AG09319 (cell line): Measurements from ENCODE around the gene XYLT2.

Source experiments
- DNase-seq: peaks from one replicate; pipeline ENCODE4 v3.0.0-alpha.2; 2010; ENCODE audit warnings: low read depth; ENCODE audit errors: extremely low read depth
- TF ChIP-seq, protein P1 (sequence below): IDR thresholded peaks from 2 replicates; pipeline ENCODE4 v1.5.1; 2011; ENCODE audit warnings: low read depth, mild to moderate bottlenecking, inconsistent platforms, low read length, moderate library complexity

Gene XYLT2

GRCh38 chr17:50361561-50362480 is 15.9 kb downstream of the XYLT2 start:
- DNase-seq: peak; percentile 35
- TF ChIP-seq, protein P1, sequence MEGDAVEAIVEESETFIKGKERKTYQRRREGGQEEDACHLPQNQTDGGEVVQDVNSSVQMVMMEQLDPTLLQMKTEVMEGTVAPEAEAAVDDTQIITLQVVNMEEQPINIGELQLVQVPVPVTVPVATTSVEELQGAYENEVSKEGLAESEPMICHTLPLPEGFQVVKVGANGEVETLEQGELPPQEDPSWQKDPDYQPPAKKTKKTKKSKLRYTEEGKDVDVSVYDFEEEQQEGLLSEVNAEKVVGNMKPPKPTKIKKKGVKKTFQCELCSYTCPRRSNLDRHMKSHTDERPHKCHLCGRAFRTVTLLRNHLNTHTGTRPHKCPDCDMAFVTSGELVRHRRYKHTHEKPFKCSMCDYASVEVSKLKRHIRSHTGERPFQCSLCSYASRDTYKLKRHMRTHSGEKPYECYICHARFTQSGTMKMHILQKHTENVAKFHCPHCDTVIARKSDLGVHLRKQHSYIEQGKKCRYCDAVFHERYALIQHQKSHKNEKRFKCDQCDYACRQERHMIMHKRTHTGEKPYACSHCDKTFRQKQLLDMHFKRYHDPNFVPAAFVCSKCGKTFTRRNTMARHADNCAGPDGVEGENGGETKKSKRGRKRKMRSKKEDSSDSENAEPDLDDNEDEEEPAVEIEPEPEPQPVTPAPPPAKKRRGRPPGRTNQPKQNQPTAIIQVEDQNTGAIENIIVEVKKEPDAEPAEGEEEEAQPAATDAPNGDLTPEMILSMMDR: peak; percentile 80

- TF ChIP-seq, protein P1: no peak
- DNase-seq: no peak
Observed at GRCh38 chr17:50362661-50363060, 16.7 kb downstream of the XYLT2 start.

- TF ChIP-seq, protein P1: no peak
- DNase-seq: no peak
Observed at GRCh38 chr17:50363217-50364060, 17.5 kb downstream of the XYLT2 start.

DNA sequence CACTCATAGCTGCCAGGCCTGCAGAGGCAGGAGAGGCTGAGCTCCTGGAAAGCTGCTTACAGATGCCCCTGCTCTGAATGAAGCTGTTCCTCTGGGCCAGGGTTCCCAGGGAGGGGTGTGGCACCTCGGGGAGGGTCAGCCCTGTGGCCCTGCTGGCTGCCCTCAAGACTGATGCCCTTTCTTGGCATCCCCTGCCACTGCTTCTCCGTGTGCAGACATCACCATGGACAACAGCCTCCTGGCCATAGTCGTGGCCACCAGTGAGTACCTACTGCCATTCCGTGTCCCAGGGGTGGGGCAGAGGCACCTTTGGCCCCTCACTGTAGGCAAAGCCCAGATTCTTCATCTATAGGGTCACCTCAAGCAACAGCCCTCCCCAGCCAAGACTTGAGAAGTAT is 18.1 kb downstream of the XYLT2 start:
- no peak for DNase-seq
- TF ChIP-seq, protein P1: no peak

GRCh38 chr17:50364715-50365114 is 18.8 kb downstream of the XYLT2 start:
- TF ChIP-seq, protein P1: no peak; the same call in none of the 2 replicates
- no peak for DNase-seq

DNA sequence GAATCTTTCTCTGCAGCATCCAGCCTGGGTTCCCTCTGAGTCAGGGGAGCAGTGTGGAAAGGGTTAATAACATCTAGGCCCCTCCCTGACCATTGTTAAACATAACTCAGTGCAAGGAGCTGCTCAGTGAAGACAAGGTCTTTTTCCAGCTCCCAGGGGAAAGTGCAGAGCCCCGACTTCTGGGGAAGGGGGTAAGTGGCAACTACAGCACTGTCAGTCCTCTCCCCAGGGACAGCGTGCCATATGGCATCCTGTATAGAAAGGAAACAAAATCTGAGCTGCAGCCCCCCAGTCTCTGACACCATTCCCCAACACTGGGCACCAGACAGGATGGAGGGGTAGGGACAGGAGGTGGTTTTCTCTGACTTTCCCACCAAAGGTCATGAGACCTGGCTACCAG is 19.2 kb downstream of the XYLT2 start:
- TF ChIP-seq, protein P1: no peak
- DNase-seq: no peak
